Fibroblast of upper back skin (primary cell): ENCODE results near the gene MMD2.

Source experiments
- DNase-seq: peaks from one replicate; pipeline ENCODE4 v3.0.0-alpha.2; 2013

Gene MMD2

DNA sequence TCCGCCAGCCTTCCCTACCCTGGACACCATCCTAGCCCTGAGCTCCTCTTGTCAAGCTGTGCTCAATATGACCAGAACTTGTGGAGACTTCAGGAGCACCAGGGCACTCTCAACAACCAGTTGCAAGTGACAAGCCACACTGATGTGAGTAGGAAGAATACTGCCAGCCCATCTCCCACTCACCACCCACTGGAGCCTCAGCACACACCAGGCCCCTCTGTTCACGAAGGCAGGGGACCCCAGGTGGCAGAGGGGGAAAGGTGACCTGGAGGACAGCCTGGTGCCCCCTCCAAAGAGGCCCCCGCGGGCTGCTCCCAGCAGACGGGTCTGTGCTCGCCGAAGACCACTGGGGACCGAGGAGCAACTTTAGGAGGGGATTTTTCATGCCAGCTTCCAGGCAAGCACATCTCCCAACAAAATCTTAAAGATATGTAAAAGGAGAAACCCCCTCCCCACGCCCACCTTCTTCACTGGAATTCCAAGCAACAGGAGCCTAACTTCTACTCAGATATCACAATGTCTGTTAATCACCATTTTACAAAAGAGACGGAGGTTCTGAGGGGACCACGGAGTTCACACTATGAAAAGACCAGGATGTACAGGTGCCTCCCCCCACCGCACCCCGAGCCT, 1.0 kb downstream of the MMD2 start:
- no peak for DNase-seq

DNA sequence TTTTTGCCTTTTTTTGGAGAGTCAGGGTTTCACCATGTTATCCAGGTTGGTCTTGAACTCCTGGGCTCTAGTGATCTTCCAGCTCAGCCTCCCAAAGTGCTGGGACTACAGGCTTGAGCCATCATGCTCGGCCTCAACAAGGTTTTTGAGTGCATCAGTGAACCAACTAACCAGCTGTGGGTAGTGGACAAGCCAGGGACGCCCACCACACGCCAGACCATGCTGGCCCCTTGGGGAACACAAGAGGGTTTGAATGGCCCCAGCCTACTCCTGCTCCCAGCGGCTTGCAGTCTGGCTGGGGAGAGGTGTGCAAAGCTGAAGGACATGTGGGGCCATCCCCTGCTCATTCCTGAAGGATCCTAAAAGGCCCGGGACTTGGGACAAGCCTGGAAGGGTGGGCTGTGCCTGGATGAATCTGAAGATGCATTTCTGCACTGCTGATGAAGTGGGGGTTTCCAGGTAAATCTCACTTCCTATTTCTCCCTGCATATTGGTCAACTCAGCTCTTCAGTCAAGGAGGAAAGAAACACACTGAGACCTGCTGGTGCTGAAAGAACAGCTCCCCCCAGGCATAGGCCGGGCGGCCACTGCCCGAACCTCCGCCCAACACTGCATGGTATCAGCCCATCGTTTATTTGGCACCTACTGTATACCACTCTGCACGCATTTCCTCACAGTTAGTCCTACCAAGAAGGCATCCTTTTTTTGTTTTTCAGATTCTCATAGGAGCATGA, 6.9 kb downstream of the MMD2 start:
- peak; percentile 3 for DNase-seq

DNA sequence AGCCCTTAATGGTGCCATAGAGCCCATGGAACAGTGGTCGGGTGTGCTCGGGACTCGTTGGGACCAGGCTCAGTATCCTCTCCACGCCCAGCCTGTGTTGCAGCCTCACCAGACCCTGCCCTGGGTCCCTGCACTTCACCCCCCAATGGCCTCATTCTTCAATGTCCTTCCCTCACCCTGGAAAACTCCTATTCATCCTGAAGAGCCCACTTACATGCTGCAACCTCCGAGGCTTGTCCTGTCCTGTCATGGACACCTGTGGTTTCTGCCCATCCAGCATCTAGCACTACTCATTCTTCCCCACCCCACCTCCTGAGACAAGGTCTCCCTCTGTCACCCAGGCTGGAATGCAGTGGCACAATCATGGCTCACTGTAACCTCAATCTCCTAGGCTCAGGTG, 7.7 kb downstream of the MMD2 start:
- no peak for DNase-seq

DNA sequence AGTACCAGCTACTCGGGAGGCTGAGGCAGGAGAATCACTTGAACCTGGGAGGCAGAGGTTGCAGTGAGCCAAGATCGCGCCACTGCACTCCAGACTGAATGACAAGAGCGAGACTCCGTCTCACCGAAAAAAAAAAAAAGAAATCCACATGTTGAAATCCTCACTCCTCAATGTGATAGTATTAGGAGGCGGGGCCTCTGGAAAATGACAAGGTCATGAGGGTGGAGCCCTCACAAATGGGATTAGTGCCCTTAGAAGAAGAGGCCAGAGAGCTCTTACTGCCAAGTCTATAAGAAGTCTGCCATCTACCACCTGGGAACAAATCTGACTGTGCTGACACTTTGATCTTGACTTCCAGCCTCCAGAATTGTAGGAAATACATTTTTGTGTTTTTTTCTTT, 10.6 kb downstream of the MMD2 start:
- DNase-seq: no peak

DNA sequence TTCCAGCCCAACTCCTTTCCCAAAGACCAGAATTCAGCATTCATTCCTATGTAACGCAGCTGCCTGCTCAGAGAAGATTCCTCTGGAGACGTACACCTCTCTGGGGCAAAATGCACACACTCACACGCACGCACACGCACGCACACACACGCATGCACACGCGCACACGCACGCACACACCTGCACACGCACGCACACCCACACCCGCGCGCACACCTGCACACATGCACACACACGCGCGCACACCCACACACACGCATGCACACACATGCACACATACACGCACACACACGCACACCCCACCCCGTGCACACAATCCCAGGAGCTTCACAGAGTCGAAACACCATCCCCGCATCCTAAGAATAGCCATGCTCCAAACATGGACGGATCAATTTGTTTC, 13.0 kb downstream of the MMD2 start:
- DNase-seq: no peak

DNA sequence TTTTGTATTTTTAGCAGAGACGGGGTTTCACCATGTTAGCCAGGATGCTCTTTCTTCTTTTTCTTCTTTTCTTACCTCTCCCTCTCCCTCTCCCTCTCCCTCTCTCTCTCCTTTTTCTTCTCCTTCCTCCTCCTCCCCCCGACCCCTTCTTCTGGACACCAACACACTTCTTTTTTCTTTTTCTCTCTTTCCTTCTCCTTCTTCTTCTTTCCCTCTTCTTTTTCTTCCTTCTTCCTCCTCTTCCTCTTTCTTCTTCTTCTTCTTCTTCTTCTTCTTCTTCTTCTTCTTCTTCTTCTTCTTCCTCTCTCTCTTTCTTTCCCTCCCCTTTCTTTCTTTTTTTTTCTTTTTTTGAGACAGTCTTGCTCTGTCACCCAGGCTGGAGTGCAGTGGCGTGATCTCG, 14.0 kb downstream of the MMD2 start:
- DNase-seq: no peak

DNA sequence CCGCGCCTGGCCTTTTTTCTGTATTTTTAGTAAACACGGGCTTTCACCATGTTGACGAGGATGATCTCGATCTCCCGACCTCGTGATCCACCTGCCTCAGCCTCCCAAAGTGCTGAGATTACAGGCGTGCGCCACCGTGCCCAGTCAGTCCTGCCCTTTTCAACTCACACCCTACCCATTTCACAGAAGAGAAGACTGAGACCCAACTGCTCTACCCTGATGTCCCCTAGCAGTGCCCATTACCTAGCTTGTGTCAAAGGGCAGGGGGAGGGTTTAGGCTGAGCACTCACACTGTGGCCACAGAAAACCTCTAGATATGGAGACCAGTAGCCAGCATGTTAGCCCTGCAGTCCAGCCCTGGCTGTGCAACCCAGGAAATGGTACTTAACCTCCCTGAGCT, 15.7 kb downstream of the MMD2 start:
- no peak for DNase-seq

DNA sequence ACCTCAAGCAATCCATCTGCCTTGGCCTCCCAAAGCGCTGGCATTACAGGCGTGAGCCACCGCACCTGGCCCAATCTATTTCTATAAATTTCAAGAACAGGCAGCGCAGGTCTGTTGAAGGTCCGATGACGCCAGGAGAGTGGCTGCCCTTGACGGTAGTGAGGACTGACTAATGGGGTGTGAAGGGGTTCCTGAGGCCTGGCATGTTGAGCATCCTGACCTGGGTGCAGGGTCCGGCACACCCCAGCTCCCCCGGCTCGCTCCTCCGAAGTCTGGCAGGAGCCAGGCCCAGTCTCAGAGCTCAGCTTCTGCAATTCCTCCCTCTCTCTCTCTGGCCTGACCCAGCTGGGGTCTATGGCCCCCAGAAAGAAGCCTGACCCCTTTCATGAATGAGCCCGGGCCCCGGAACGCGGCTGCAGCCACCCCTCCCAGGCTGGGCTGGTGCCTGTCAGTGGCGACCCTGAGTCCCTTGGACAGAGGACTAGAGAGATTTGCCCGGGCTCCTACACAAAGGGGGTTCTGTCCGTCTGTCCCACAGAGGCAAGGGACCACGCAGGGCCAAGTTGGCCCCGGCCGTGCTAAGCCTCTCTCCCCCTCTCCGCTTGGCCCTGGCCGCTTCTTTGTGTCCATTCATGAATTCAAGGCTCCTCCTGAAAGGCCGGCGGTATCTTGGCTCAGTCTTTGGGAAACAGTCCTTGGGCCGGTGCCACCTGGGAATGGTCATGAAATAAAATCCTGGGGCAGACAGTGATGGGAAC, 18.8 kb downstream of the MMD2 start:
- no peak for DNase-seq

DNA sequence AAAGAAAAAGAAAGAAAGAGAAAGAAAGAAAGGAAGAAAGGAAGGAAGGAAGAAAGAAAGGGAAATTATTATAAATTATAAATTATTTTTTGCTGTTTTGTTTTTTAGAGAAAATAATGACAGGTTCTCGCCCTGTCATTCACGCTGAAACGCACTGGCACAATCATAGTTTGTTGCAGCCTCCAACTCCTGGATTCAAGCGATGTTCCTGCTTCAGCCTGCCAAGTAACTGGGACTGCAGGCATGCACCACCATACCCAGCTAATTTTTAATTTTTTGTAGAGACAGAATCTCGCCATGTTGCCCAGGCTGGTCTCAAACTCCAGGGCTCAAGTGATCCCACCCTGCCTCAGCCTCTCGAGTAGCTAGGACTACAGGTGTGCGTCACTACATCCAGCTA, 21.6 kb downstream of the MMD2 start:
- DNase-seq: no peak

DNA sequence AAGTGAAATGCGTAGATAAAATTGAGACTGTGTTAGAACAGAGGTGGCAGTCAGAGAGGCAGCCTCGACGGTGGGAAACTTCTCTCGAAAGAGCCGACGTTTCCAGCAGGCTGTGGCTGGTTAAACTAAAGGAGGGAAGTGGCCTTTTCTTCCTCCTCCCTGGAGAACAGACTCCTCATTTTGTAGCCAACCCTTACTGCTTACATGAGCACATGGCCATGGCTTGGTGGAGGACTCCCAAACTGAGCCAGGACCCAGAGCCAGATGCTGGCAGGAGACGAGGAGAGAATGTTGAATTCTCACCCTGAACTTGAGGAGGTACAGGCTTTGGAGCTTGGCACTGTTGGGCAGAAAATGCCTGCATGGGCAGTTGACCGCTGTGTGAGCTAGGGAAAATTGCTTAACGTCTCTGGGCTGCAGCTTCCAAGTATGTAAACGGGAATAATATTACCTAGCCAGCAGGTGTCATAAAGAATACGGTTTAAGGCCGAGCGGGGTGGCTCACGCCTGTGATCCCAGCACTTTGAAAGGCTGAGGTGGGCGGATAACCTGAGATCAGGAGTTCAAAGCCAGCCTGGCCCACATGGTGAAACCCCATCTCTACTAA, 24.5 kb downstream of the MMD2 start:
- no peak for DNase-seq

DNA sequence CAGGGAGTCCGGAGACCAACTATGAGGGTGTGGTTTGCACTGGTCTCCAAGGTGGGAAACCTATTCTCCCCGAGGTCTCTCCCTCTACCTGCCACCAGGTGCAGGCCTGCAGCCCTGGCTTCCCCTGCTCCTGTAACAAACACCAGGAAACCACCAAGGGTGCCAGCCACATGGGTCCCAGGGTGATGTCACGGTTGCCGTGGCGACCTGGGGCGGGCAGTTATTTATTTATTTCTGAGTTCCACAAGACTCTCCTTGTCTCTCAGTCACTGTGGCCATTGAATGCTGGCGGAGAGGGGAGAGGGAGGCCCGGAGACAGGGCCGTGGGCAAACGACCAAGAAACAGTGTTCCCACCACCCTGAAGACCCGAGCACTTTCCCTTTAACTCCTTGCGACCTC, 27.0 kb downstream of the MMD2 start:
- DNase-seq: no peak

DNA sequence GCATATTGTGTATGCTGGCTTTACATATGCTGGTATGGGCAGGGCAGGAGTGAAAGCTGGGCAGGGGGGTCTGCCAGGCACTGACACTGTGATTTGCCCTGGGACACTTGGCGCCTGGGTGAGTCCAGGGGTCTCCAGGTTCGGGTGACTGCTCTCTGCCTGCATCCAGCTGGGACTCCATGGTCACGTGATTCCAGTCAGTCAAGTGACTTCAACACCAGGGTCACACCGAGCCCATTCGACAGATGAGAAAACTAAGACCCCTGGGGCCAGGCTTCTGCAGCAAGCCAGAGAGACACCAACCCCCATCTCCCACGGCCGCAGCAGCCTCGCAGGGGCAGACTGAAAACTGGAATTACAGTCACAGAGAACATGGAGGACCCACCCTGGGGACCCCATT, 30.0 kb downstream of the MMD2 start:
- no peak for DNase-seq

DNA sequence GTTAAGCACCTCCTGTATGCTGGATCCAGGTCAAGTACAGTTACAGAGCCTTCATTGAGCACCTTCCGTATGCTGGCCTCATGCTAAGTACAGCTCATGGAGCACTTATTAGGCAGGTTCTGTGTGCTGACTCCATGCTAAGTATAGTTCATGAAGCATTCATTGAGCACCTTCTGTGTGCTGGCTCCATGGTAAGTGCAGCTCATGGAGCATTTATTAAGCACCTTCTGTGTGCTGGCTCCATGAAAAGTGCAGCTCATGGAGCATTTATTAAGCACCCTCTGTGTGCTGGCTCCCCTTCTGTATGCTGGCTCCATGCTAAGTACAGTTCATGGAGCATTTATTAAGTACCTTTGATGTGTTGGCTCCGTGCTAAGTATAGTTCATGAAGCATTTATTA, 30.5 kb downstream of the MMD2 start:
- DNase-seq: no peak

DNA sequence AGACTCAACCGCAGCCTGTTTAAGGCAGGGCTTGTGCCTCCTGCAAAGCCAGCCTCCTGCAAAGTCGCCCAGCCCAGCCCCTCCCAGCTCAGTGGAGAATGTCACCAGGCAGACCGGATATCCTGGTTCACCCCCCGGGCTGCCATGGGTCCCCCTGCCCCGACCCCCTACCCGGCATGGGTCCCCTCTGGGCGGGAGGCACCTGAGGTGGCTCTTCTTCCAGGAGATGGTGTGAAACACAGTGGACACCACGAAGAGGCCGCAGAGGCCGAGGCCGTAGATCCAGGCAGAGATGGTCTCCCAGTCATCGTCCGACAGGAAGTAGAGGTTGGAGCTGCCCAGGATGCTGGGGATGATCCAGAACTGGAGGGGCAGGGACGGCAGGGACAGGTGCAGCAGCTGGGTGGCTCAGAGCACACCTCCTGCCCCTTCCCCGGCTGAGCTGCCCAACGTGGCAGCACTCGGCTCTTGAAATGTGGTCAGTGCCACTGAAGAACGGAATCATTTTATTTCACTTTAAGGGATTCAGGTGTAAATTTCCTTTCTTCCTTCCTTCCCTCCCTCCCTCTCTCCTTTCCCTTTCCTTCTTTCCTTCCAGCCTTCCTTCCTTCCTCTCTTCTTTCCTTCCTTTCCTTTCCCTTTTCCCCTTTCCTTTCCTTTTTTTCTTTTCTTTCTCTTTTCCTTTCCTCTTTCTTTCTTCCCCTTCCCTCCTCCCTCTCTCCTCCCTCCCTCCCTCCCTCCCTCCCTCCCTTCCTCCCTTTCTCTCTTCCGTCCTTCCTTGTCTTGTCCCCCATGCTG, 38.8 kb downstream of the MMD2 start:
- no peak for DNase-seq

DNA sequence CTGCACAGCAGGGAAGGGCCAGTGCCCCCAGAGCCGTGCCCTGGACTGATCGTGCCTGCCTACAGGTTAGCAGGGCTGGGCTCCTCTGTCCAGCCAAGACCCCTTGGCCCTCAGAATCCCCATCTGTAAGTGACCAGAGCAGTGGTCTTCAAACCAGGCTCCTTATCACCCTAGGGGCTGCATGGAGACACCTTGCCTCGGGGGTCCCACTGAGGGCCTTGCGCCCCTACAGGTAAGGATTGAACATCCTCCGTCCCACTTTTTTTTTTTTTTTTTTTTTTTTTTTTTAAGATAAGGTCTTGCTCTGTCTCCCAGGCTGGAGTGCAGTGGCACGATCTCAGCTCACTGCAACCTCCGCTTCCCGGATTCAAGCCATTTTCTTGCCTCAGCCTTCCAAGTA, 42.9 kb downstream of the MMD2 start:
- no peak for DNase-seq

DNA sequence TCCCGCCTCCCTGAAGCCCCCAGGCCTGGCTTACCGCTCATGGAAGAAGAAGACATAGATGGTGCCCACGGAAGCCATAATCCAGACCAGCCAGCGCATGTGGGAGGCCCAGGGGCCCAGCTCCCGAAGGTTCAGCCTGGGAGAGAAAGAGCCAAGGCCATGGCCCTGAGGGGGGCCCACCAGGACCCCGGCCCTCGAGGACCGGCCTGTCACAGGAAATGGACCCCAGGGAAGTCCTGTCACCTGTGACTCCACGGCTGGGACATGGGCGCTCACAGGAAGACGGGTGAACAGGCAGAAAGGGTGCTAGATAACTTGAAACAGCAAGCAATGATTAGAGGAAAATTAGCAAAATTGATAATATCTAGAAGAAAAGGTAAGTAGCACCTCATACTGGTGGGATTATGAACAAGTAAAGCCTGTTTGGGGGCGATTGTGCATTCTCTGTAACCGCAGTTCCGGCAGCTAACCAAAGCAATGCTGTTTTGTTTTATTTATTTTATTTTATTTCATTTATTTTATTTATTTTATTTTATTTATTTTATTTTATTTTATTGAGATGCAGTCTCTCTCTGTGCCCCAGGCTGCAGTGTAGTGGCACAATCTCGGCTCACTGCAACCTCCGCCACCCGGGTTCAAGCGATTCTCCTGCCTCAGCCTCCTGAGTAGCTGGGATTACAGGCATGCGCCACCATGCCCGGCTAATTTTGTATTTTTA, 47.7 kb downstream of the MMD2 start:
- DNase-seq: no peak

DNA sequence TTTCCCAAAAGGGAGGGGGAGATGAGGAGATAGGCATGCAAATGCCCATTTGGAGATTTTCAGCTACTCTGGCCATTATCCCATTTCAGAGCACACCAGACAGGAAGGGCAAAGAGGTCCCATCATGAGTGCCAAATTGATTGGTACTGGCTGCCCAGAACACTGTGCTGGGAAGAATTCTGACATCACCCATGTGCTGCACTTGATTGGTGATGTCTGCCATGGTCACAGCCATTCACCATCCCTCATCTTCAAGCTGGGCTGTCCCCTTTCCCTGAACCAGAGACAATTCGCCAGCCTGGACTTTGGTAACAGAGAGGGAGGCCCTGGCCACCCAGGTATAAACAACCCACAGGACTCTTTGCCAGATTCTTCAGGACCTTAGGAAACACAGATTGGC, 52.3 kb downstream of the MMD2 start:
- no peak for DNase-seq

DNA sequence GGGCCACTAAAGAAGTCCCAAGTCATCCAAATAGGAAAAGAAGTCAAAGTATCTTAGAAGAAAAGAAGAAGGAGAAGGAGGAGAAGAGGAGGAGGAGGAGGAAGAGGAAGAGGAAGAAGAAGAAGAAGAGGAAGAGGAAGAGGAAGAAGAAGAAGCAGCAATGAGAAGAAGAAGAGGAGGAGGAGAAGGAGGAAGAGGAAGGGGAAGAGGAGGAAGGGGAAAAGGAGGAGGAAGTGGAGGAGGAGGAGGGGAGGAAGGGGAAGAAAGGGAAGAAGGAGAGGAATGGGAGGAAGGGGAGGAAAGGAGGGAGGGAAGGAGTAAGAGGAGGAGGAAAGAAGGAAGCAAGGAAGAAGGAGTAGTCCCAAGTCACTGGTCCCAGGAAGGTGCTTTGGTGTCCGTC, 53.8 kb downstream of the MMD2 start:
- DNase-seq: no peak

DNA sequence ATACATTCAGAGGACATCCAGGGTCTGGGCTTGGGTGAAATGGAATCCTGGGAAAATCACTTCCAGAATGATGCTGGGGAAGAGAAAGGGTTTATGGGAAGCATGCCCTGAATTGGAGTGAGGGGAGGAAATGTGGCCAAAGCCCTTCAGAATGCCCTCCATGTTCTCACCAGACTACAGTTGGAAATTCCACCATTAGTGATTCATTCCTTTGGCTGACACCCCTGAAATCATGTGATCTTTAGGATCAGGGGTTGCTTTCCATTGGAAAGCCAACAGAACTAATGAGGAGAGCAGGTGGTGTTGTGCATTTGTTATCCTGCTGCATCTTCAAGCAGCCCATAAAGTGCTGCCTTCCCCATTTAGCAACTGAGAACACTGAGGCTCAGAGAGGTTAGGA, 54.6 kb downstream of the MMD2 start:
- DNase-seq: no peak

DNA sequence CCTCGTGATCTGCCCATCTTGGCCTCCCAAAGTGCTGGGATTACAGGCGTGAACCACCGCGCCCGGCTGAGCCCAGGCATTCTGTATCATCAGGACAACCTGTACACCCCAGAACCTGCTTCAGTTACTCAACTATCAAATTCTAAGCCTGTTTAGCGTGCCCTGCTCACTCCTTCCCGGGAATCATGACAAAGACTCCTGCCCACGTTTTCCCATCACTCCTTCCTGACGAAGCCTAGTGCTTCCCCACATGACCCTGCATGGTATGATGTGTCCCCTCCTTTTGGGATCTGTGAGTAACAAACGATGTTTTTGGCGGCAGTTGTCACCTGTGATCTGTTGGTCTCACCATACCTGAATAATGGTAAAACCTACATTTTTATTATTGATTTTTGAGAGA, 63.2 kb downstream of the MMD2 start:
- DNase-seq: no peak

DNA sequence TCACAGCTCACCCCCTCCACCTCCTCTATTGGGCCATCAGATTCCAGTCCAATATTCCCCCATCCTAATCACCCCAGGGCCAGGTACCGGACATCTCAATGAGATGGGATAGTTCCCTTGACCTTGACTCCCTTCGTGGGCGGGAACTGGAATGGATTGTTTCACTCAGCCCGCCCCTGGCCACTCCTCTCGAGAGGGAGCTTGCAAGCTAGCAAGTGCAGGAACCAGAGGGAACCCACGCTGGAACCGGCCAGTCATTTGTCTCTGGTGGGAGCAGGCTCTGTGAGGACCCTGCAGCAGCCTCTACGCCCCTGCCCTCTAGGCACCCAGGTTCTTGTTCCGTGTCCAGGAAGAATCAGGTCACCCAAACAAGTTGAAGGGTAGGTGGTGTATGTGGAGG, 64.5 kb downstream of the MMD2 start:
- DNase-seq: no peak

DNA sequence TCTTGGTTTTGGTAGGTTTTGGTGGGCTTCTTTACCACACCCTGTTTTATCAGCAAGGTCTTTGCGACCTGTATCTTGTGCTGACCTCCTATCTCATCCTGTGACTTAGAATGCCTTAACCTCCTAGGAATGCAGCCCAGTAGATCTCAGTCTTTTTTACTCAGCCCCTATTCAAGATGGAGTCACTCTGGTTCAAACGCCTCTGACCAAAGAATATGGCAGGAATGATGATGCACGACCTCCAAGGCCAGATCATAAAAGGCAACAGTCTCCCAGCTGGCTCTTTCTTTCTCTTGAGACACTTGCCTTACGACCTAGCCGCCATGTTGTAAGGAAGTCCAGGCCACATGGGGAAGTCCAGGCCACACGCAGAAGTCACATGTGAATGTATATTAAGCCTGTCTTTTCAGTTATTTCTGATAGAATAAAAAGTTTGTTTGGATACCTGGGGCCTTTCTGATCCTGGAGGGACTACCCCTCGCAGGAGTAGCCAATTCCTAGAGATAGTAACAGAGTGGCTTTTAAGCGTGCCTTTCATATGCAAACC, 65.0 kb downstream of the MMD2 start:
- DNase-seq: no peak
